Measurements from ENCODE around the gene CENPN. TPM values are rescaled to one million over a fixed set of nuclear protein-coding genes. Genes with fewer than 3 reads are reported as not detected.

CENPN gene
- total and polyA plus RNA-seq, 2 of the 13 experiments (the other 11 are each of a cell fraction or from before 2014, with no cell fraction given), result 29.7 to 129 TPM

DNA sequence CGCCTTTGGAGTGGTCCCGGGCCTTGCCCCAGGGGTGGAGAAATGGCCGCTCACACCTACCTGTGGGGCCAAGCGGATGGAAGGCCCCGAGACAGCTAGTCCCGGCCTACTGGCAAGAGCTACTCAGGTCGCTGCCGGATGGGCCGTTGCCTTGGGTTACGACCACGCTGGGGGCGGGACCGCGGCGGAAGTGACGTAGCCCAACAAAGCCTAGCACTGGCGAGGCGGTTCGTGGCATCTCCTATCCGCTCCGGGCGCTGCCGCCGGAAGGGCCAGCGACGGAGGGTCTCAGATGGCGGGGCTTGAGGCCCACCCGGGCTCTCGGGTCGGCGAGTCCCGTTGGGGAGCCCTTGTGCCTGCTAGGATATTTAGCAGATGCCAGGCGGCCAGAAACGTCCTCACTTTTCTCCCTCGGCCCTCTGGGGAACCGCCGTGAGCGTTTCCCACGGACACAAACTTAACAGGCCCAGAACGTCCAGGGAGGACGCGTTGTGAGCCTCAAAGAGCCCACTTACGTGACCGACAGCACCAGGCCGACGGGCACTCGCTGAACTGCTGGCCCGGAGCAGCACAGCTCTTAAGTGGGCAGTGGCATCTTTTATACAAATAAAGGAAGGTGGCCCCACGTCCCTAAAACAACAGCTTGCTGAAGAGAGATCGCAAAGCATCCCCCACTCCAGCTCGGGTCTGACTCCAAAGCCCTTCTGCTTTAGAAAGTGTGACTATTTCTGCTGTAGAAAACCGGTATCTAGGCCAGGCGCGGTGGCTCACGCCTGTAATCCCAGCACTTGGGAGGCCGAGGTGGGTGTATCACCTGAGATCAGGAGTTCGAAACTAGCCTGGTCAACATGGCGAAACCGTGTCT lies 70.3 kb downstream of the CENPN start, which contains the start of gene C16orf46 (continued):
- TF ChIP-seq ZNF20 (CRISPR knock-in tag; IDR thresholded peaks at IDR 0.05), result no peak
- TF ChIP-seq DMTF1 (CRISPR knock-in tag; IDR thresholded peaks at IDR 0.05), result no peak
- no peak for TF ChIP-seq SRSF9 (IDR thresholded peaks at IDR 0.05; ENCODE audit: borderline replicate concordance, insufficient read depth, low read depth, low read length, poor library complexity, severe bottlenecking)
- TF ChIP-seq IRF2 (CRISPR knock-in tag; IDR thresholded peaks at IDR 0.05), result peak; percentile 86
- 0 out of 2 replicates have a peak, but pooled peaks have one; percentile 59 for TF ChIP-seq ZNF121 (CRISPR knock-in tag; IDR thresholded peaks at IDR 0.05)
- TF ChIP-seq FOXC1 (CRISPR knock-in tag; IDR thresholded peaks at IDR 0.05; ENCODE audit: borderline replicate concordance), result no peak; the same call in 1 of the 2 replicates
- TF ChIP-seq ZNF326 (CRISPR knock-in tag; IDR thresholded peaks at IDR 0.05; ENCODE audit: borderline replicate concordance), result no peak
- no peak; the same call in 1 of the 2 replicates for TF ChIP-seq ONECUT2 (CRISPR knock-in tag; IDR thresholded peaks at IDR 0.05)
- peak; percentile 89 for TF ChIP-seq ZNF276 (CRISPR knock-in tag; IDR thresholded peaks at IDR 0.05; ENCODE audit: low read depth)
- peak; percentile 50 for TF ChIP-seq TGIF2 (CRISPR knock-in tag; IDR thresholded peaks at IDR 0.05)
- TF ChIP-seq ISL2 (CRISPR knock-in tag; IDR thresholded peaks at IDR 0.05), result peak; percentile 50; the same call in 1 of the 2 replicates
- peak; percentile 47; the same call in 1 of the 2 replicates for TF ChIP-seq MTA1 (CRISPR knock-in tag; IDR thresholded peaks at IDR 0.05; ENCODE audit: borderline replicate concordance)
- peak; percentile 40; the same call in 1 of the 2 replicates for TF ChIP-seq POGZ (CRISPR knock-in tag; IDR thresholded peaks at IDR 0.05)
- peak; percentile 61 for TF ChIP-seq MED8 (CRISPR knock-in tag; IDR thresholded peaks at IDR 0.05; ENCODE audit: insufficient replicate concordance)
- peak; percentile 66; the same call in 1 of the 2 replicates for TF ChIP-seq GTF2F1 (IDR thresholded peaks at IDR 0.05; ENCODE audit: low read length)
- TF ChIP-seq GATAD1 (CRISPR knock-in tag; IDR thresholded peaks at IDR 0.05), result peak; percentile 88
- TF ChIP-seq RELA (CRISPR knock-in tag; IDR thresholded peaks at IDR 0.05), result no peak
- TF ChIP-seq PPARG (CRISPR knock-in tag; conservative IDR thresholded peaks at IDR 0.05), result peak; percentile 57; the same call in 1 of the 2 replicates
- TF ChIP-seq IRF9 (CRISPR knock-in tag; IDR thresholded peaks at IDR 0.05; ENCODE audit: borderline replicate concordance), result peak; percentile 90
- TF ChIP-seq ZNF644 (CRISPR knock-in tag; IDR thresholded peaks at IDR 0.05; ENCODE audit: low read depth), result no peak
- 0 out of 4 replicates have a peak, but pooled peaks of 1 of the 2 experiments have one; percentile 43 for TF ChIP-seq EP300 (IDR thresholded peaks at IDR 0.05; ENCODE audit: low read depth in 2 of 2, low read length in 2 of 2)
- TF ChIP-seq EP300 (CRISPR knock-in tag; IDR thresholded peaks at IDR 0.05; ENCODE audit: borderline replicate concordance), result no peak

All from HepG2 (cell line).